ENCODE data around the gene ENPP6.

DNA sequence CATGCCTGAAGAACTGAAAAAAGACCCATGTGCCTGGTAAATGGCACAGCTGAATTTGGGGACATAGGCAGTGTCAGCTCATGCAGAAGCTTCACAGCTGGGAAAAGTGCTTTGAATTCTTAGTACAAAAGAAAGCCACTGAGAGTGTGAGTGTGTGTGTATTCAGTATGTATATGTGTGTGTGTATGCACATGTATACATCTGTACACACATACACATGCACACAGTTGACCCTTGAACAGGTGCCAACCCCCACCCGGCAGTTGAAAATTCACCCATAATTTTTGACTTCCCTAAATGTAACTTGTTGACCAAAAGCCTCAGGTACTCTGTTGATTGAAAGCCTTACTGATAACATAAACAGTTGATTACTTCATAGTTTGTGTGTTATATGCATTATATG is 49.5 kb upstream of the ENPP6 start:
- no peak for TF ChIP-seq POLR2AphosphoS5 (IDR thresholded peaks at IDR 0.05)
- TF ChIP-seq POLR2A (IDR thresholded peaks at IDR 0.05): no peak
